Measurements from ENCODE around the gene PIK3R1.
A peak's percentile ranks its signal among the peaks of the same experiment; 100 is the strongest.

The PIK3R1 gene

GRCh38 chr5:68252673-68253623 is 37.4 kb downstream of the PIK3R1 start:
- peak in 2 of 4 experiments; percentile 8 to 22 for DNase-seq

- DNase-seq: no peak
Measured at GRCh38 chr5:68253624-68254585, 38.3 kb downstream of the PIK3R1 start.

GRCh38 chr5:68254810-68255209 is 39.3 kb downstream of the PIK3R1 start:
- no peak for DNase-seq

- no peak for DNase-seq
Measured at GRCh38 chr5:68255305-68256120, 40.0 kb downstream of the PIK3R1 start.

- no peak for DNase-seq
Measured at GRCh38 chr5:68257210-68257609, 41.7 kb downstream of the PIK3R1 start.

- DNase-seq: no peak
Measured at GRCh38 chr5:68258531-68258930, 43.0 kb downstream of the PIK3R1 start.

GRCh38 chr5:68259700-68260099 is 44.1 kb downstream of the PIK3R1 start:
- DNase-seq: no peak

GRCh38 chr5:68260467-68260866 is 44.9 kb downstream of the PIK3R1 start:
- DNase-seq: no peak

GRCh38 chr5:68261169-68261568 is 45.6 kb downstream of the PIK3R1 start:
- DNase-seq: no peak

GRCh38 chr5:68261569-68262065 is 46.1 kb downstream of the PIK3R1 start:
- DNase-seq: no peak

GRCh38 chr5:68264024-68264956 is 48.7 kb downstream of the PIK3R1 start:
- no peak for DNase-seq

GRCh38 chr5:68265347-68265746 is 49.8 kb downstream of the PIK3R1 start:
- no peak for DNase-seq

- DNase-seq: no peak
Measured at GRCh38 chr5:68265822-68266395, 50.4 kb downstream of the PIK3R1 start.

- no peak for DNase-seq
Measured at GRCh38 chr5:68266457-68266856, 50.9 kb downstream of the PIK3R1 start.

- no peak for DNase-seq
Measured at GRCh38 chr5:68267066-68267465, 51.5 kb downstream of the PIK3R1 start.

GRCh38 chr5:68268101-68268851 is 52.7 kb downstream of the PIK3R1 start:
- no peak for DNase-seq

- no peak for DNase-seq
Measured at GRCh38 chr5:68268852-68269130, 53.2 kb downstream of the PIK3R1 start.

- DNase-seq: no peak
Measured at GRCh38 chr5:68269820-68270219, 54.3 kb downstream of the PIK3R1 start.

GRCh38 chr5:68270399-68270975 is 54.9 kb downstream of the PIK3R1 start:
- DNase-seq: no peak

GRCh38 chr5:68271124-68271523 is 55.6 kb downstream of the PIK3R1 start:
- no peak for DNase-seq

All from activated CD4-positive, CD25-positive, alpha-beta regulatory T cell (primary cell).